Measurements from ENCODE around the gene ZNF438.

GRCh38 chr10:31004611-31005193 is 27.0 kb downstream of the ZNF438 start:
- TF ChIP-seq CTCF (conservative IDR thresholded peaks at IDR 0.05) (no peak), ZFX (IDR thresholded peaks at IDR 0.05) (no peak)
